Ovary (tissue), 3 donors: ENCODE results near the gene GRIK5.

ENCODE experiments used
- EP300 ChIP-seq: sonication (generic); formaldehyde crosslinking; IDR thresholded peaks from one replicate; pipeline ENCODE4 v1.6.1; 2017; ENCODE audit warnings: antibody characterized with exemption
- POLR2A ChIP-seq: fragments of 450-650 bp; IDR thresholded peaks from one replicate; pipeline ENCODE4 v1.6.1; 2017; ENCODE audit warnings: antibody characterized with exemption, mild to moderate bottlenecking, moderate library complexity
- TF ChIP-seq, protein P1 (sequence below), 3 donors: fragments of 450-650 bp in 2 of 3; fragments of 200-600 bp in 1 of 3; IDR thresholded peaks; one replicate each; pipeline versions ENCODE4 v1.5.1 to v1.8.0; 2016 to 2022; ENCODE audit warnings: antibody characterized with exemption in 3 of 3, mild to moderate bottlenecking in 1 of 3
- donor health status: DM: no; HTN: no; CAD: no.

DNA sequence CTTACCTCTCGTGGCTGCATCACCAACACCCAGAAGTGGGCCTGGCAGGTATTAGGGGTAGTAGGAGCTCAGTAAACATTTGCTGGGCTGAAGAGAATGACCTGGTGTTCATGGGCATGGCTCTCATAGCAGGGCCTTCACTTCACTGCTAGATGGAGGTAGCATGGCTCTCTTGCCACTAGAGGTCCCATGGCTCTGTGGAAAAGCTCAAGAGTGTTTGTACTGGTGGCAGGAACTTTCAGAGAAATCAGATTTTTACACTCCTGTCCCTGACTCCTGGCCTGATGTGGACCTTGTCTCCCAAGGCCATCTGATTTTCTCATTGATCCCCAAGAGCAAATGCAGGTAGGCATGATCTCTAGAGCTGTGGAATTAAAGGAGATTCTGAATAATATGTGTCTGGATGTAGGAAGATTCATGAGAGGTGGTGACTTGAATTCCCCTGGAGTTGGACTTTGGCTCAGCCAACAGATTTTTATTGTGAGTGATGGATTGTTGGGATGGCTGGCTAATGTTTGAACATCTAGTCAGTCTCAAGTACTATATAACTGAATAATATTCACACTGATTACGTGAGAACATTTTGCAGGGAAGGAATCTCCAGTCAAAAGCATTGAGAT lies 11.7 kb upstream of the GRIK5 start:
- TF ChIP-seq, protein P1, sequence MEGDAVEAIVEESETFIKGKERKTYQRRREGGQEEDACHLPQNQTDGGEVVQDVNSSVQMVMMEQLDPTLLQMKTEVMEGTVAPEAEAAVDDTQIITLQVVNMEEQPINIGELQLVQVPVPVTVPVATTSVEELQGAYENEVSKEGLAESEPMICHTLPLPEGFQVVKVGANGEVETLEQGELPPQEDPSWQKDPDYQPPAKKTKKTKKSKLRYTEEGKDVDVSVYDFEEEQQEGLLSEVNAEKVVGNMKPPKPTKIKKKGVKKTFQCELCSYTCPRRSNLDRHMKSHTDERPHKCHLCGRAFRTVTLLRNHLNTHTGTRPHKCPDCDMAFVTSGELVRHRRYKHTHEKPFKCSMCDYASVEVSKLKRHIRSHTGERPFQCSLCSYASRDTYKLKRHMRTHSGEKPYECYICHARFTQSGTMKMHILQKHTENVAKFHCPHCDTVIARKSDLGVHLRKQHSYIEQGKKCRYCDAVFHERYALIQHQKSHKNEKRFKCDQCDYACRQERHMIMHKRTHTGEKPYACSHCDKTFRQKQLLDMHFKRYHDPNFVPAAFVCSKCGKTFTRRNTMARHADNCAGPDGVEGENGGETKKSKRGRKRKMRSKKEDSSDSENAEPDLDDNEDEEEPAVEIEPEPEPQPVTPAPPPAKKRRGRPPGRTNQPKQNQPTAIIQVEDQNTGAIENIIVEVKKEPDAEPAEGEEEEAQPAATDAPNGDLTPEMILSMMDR (IDR thresholded peaks at IDR 0.05), result no peak
- TF ChIP-seq POLR2A, result no peak
- no peak for TF ChIP-seq EP300
